ENCODE results near the gene LIG3. TPM values are rescaled to one million over a fixed set of nuclear protein-coding genes. Genes with fewer than 3 reads are reported as not detected.
A peak's percentile ranks its signal among the peaks of the same experiment; 100 is the strongest.

LIG3 gene
- total and polyA plus RNA-seq, 2 of the 4 experiments (the other 2 are of a cell fraction) = 36.4 to 41.9 TPM

GRCh38 chr17:34996422-34997285 is 16.3 kb downstream of the LIG3 start:
- TF ChIP-seq NFE2L2 (IDR thresholded peaks at IDR 0.05; ENCODE audit: low read depth, low read length) (no peak), RCOR1 (IDR thresholded peaks at IDR 0.05; ENCODE audit: insufficient replicate concordance, low read length) (no peak), CEBPB (IDR thresholded peaks at IDR 0.05; ENCODE audit: low read depth, low read length) (no peak), BHLHE40 (IDR thresholded peaks at IDR 0.05; ENCODE audit: low read depth, low read length) (no peak), USF2 (IDR thresholded peaks at IDR 0.05; ENCODE audit: low read depth, low read length) (no peak), RFX5 (IDR thresholded peaks at IDR 0.05; ENCODE audit: low read depth, low read length) (no peak), MXI1 (IDR thresholded peaks at IDR 0.05; ENCODE audit: borderline replicate concordance, low read depth, low read length) (no peak), MAZ (IDR thresholded peaks at IDR 0.05; ENCODE audit: borderline replicate concordance, low read depth, low read length) (no peak), FOS (IDR thresholded peaks at IDR 0.05; ENCODE audit: low read depth, low read length) (no peak), CHD1 (IDR thresholded peaks at IDR 0.05; ENCODE audit: low read depth, low read length) (no peak), MAFK (IDR thresholded peaks at IDR 0.05; ENCODE audit: low read depth, low read length) (no peak), CTCF (conservative IDR thresholded peaks at IDR 0.05; ENCODE audit: low read depth, low read length) (no peak)
- Histone ChIP-seq H3K23ac (ENCODE audit: low read depth, low read length) (no peak overlapping the region), H3K4me2 (ENCODE audit: low read depth, low read length) (peak overlapping the region; percentile 17), H4K5ac (ENCODE audit: low read depth, low read length) (peak overlapping the region; percentile 23; the same call in 1 of the 2 replicates), H2AFZ (replicated peaks; ENCODE audit: low read length, poor library complexity) (peak overlapping the region; percentile 69), H3K4me3 (ENCODE audit: insufficient read depth, low read depth, low read length) (no peak overlapping the region), H4K91ac (ENCODE audit: insufficient read depth, low read depth, low read length) (peak overlapping the region; percentile 54), H3K56ac (ENCODE audit: extremely low read depth, insufficient read depth, low read length) (no peak overlapping the region), H3K9me1 (ENCODE audit: insufficient read depth, low read length) (peaks cover 13% of the 10 kb centered on the region), H2AK9ac (replicated peaks; ENCODE audit: low read depth, low read length, poor library complexity) (no peak overlapping the region), H4K20me1 (ENCODE audit: insufficient read depth, low read length) (no peaks in the 10 kb centered on the region), H2BK20ac (ENCODE audit: low read depth, low read length) (no peak overlapping the region), H3K27ac (ENCODE audit: insufficient read depth, low read length) (peak overlapping the region; percentile 77), H3K9ac (ENCODE audit: low read depth, low read length) (no peak overlapping the region), H2AK5ac (ENCODE audit: low read depth, low read length) (peak overlapping the region; percentile 71; the same call in 1 of the 2 replicates), H3K4me1 (ENCODE audit: control insufficient read depth, insufficient read depth, low read length) (peaks cover 18% of the 10 kb centered on the region), H3K18ac (ENCODE audit: low read depth, low read length) (peak overlapping the region; percentile 15), H2BK15ac (ENCODE audit: low read depth, low read length) (no peak overlapping the region; the same call in 2 of the 3 replicates), H2BK120ac (ENCODE audit: low read depth, low read length) (peak overlapping the region; percentile 63), H3K36me3 (ENCODE audit: control insufficient read depth, insufficient read depth, low read length) (peaks cover 54% of the 10 kb centered on the region), H3K14ac (replicated peaks; ENCODE audit: low read depth, low read length) (peak overlapping the region; percentile 33; the same call in 1 of the 2 replicates), H3K79me1 (ENCODE audit: low read depth in 1 of 2, low read length in 2 of 2) (peaks cover 0 to 10% of the 10 kb centered on the region in 2 experiments; a peak in 1 of 4 replicates), H3K9me3 (ENCODE audit: control insufficient read depth, insufficient read depth, low read length) (no peaks in the 10 kb centered on the region), H3K27me3 (ENCODE audit: control insufficient read depth, insufficient read depth, low read length) (no peaks in the 10 kb centered on the region), H3K4ac (ENCODE audit: low read depth, low read length) (peak overlapping the region; percentile 64), H4K8ac (ENCODE audit: low read depth in 2 of 2, low read length in 2 of 2) (peak overlapping the region; percentile 78 to 83; a peak in 2 of 4 replicates), H2BK5ac (ENCODE audit: low read depth, low read length, poor library complexity, severe bottlenecking) (peak overlapping the region; percentile 35)
- peak; percentile 7 for DNase-seq
- CTCF ChIA-PET = interaction anchor here (0.6 to 1.1 kb wide), 3 partner anchors 25 to 416 kb away, joined by 3 to 7 read pairs (median 3); no protein-coding TSS in a partner anchor
- no CpG with 5 or more reads among the region's 3 CpGs for WGBS, 2 experiments (ENCODE audit: extremely low coverage in 2 of 2, insufficient read length in 1 of 2)
- no TSS peak for BruUV-seq (replicated peaks)
- intact Hi-C loops (cut with micrococcal nuclease) = loop anchor here (1.0 to 10.0 kb wide), 3 partner anchors 15 to 574 kb away; no protein-coding TSS in a partner anchor
- in situ Hi-C loops (cut with MboI; ENCODE audit: low sequenced_read_pairs) = loop anchor here (5.0 to 25.0 kb wide), 2 partner anchors 96 to 591 kb away; partner anchors contain the start of genes AP2B1 and PEX12
- POLR2A ChIA-PET (ENCODE audit: unreplicated experiment) = interaction anchor here (1.0 kb wide), 1 partner anchor 123 kb away, joined by 3 read pairs; the partner anchor contains the start of gene RAD51D
- dilution Hi-C loops (cut with HindIII; ENCODE audit: low sequenced_read_pairs, unreplicated experiment) = no loop called here
- no peak; the same call in 1 of the 2 replicates for ATAC-seq (ENCODE audit: low read depth)
